HG02763 (cell line): ENCODE measurements around the gene RBMX2.

ENCODE experiments used
- ATAC-seq: cut with Tn5 transposase; IDR thresholded peaks from one replicate; pipeline ENCODE4 v1.9.1; 2021; ENCODE audit warnings: mild to moderate bottlenecking, moderate library complexity; ENCODE audit not compliant: unreplicated experiment

Gene RBMX2

GRCh38 chrX:130444641-130445336 is 43.0 kb downstream of the RBMX2 start:
- no peak for ATAC-seq

GRCh38 chrX:130446974-130447373 is 45.2 kb downstream of the RBMX2 start:
- no peak for ATAC-seq
